ENCODE data around the gene FYN. TPM values are rescaled to one million over a fixed set of nuclear protein-coding genes. Genes with fewer than 3 reads are reported as not detected.

The FYN gene
- total and polyA plus RNA-seq, 2 of the 8 experiments (the other 6 are each of a cell fraction or from before 2014, with no cell fraction given) = 46.8 to 97.2 TPM

DNA sequence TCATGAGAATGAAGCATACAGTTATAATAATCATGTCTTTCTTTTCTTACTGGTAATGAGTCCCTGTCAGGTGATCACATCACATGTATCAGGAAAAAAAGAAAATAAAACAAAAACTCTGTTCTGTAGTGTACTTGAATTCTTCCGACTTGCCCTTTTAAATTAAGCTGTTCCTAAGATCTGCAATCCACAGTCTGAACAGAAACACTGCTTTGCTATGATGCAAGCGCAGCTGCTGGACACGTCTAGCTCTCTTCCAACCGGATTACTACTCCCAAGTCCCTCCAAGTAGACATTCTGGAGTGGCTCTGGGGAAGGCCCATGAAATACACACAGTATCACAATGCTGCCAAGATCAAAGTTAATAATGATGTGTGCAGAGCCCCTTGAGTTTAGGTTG, 83.7 kb downstream of the FYN start (continued):
- no peak for TF ChIP-seq BCL11A (IDR thresholded peaks at IDR 0.05; ENCODE audit: low read depth in 2 of 2, low read length in 2 of 2)
- no peak for TF ChIP-seq CEBPB (IDR thresholded peaks at IDR 0.05; ENCODE audit: low read depth, low read length)
- TF ChIP-seq SP4 (IDR thresholded peaks at IDR 0.05; ENCODE audit: low read length) = no peak
- TF ChIP-seq POLR2A (IDR thresholded peaks at IDR 0.05; ENCODE audit: control extremely low read depth in 1 of 2, low read depth in 2 of 2, low read length in 2 of 2) = no peak
- no peak for TF ChIP-seq KDM1A (IDR thresholded peaks at IDR 0.05; ENCODE audit: borderline replicate concordance, low read length)
- TF ChIP-seq GABPA (IDR thresholded peaks at IDR 0.05; ENCODE audit: borderline replicate concordance, insufficient read depth, low read length) = no peak
